SK-N-SH treated with all-trans-retinoic acid at 6 μM for 48 hours (cell line): Measurements from ENCODE around the gene SUCO.

Source experiments
- ATAC-seq: fragments of 200-7000 bp; cut with Tn5 transposase; 3 replicates; pipeline ENCODE4 v1.9.1; 2020; ENCODE audit warnings: mild to moderate bottlenecking, moderate library complexity
- ARNTL ChIP-seq: fragments of 450-650 bp; formaldehyde crosslinking; IDR thresholded peaks from 2 replicates; pipeline ENCODE4 v1.5.0; 2020; ENCODE audit warnings: low read depth, mild to moderate bottlenecking, moderate library complexity, borderline replicate concordance
- BACH2 ChIP-seq: fragments of 250-450 bp; sonication (Bioruptor Pico); IDR thresholded peaks from 2 replicates; pipeline ENCODE4 v1.9.0; 2021; ENCODE audit warnings: mild to moderate bottlenecking, borderline replicate concordance
- CREB5 ChIP-seq: fragments of 250-450 bp; sonication (Bioruptor Pico); IDR thresholded peaks from 2 replicates; pipeline ENCODE4 v1.5.1; 2020; ENCODE audit warnings: low read depth, mild to moderate bottlenecking, moderate library complexity
- ESRRG ChIP-seq: fragments of 250-450 bp; sonication (Bioruptor Pico); IDR thresholded peaks from 2 replicates; pipeline ENCODE4 v1.6.1; 2021; ENCODE audit warnings: mild to moderate bottlenecking
- GLIS3 ChIP-seq: fragments of 250-450 bp; sonication (Bioruptor Pico); IDR thresholded peaks from 2 replicates; pipeline ENCODE4 v1.5.0; 2020; ENCODE audit warnings: mild to moderate bottlenecking, moderate library complexity
- ISL1 ChIP-seq: fragments of 250-450 bp; sonication (Bioruptor Pico); IDR thresholded peaks from 2 replicates; pipeline ENCODE4 v2.1.2; 2022; ENCODE audit warnings: mild to moderate bottlenecking, moderate library complexity
- POU6F1 ChIP-seq: fragments of 250-450 bp; sonication (Bioruptor Pico); IDR thresholded peaks from 2 replicates; pipeline ENCODE4 v1.8.0; 2021; ENCODE audit warnings: low read depth, mild to moderate bottlenecking, moderate library complexity, borderline replicate concordance
- PPARA ChIP-seq: fragments of 250-450 bp; sonication (Bioruptor Pico); IDR thresholded peaks from 2 replicates; pipeline ENCODE4 v1.5.0; 2020; ENCODE audit warnings: mild to moderate bottlenecking, borderline replicate concordance
- RARB ChIP-seq: fragments of 250-450 bp; sonication (Bioruptor Pico); IDR thresholded peaks from 2 replicates; pipeline ENCODE4 v1.8.0; 2021; ENCODE audit warnings: mild to moderate bottlenecking, moderate library complexity
- SNAI2 ChIP-seq: fragments of 250-450 bp; sonication (Bioruptor Pico); IDR thresholded peaks from 2 replicates; pipeline ENCODE4 v1.5.0; 2020; ENCODE audit warnings: mild to moderate bottlenecking, moderate library complexity
- TCF4 ChIP-seq: fragments of 250-450 bp; sonication (Bioruptor Pico); IDR thresholded peaks from 2 replicates; pipeline ENCODE4 v1.8.0; 2021; ENCODE audit warnings: mild to moderate bottlenecking, moderate library complexity, borderline replicate concordance
- TOX ChIP-seq: fragments of 250-450 bp; sonication (Bioruptor Pico); IDR thresholded peaks from 2 replicates; pipeline ENCODE4 v1.8.0; 2021; ENCODE audit warnings: mild to moderate bottlenecking, moderate library complexity, borderline replicate concordance
- ZC3H10 ChIP-seq: fragments of 250-450 bp; sonication (Bioruptor Pico); IDR thresholded peaks from 2 replicates; pipeline ENCODE4 v1.5.1; 2021; ENCODE audit warnings: mild to moderate bottlenecking, moderate library complexity
- ZFP30 ChIP-seq: fragments of 450-650 bp; formaldehyde crosslinking; IDR thresholded peaks from 2 replicates; pipeline ENCODE4 v1.5.0; 2022; ENCODE audit warnings: mild to moderate bottlenecking, moderate library complexity
- ZNF565 ChIP-seq: fragments of 450-650 bp; formaldehyde crosslinking; conservative IDR thresholded peaks from 2 replicates; pipeline ENCODE4 v1.5.0; 2020; ENCODE audit warnings: low read depth, mild to moderate bottlenecking, moderate library complexity
- ZNF70 ChIP-seq: fragments of 450-650 bp; formaldehyde crosslinking; IDR thresholded peaks from 2 replicates; pipeline ENCODE4 v1.5.0; 2020; ENCODE audit warnings: mild to moderate bottlenecking, moderate library complexity
- ZNF8 ChIP-seq: fragments of 450-650 bp; formaldehyde crosslinking; IDR thresholded peaks from 2 replicates; pipeline ENCODE4 v1.5.0; 2020; ENCODE audit warnings: mild to moderate bottlenecking, moderate library complexity
- TF ChIP-seq, protein P1 (sequence below): fragments of 250-450 bp; sonication (Bioruptor Pico); IDR thresholded peaks from 2 replicates; pipeline ENCODE4 v1.5.0; 2020; ENCODE audit warnings: mild to moderate bottlenecking, moderate library complexity
- TF ChIP-seq, protein P2 (sequence below): fragments of 250-450 bp; sonication (Bioruptor Pico); IDR thresholded peaks from 2 replicates; pipeline ENCODE4 v1.5.1; 2021; ENCODE audit warnings: mild to moderate bottlenecking, moderate library complexity
- TF ChIP-seq, protein P3 (sequence below): fragments of 250-450 bp; sonication (Bioruptor Pico); IDR thresholded peaks from 2 replicates; pipeline ENCODE4 v1.8.0; 2020; ENCODE audit warnings: mild to moderate bottlenecking, moderate library complexity, borderline replicate concordance

Gene SUCO

DNA sequence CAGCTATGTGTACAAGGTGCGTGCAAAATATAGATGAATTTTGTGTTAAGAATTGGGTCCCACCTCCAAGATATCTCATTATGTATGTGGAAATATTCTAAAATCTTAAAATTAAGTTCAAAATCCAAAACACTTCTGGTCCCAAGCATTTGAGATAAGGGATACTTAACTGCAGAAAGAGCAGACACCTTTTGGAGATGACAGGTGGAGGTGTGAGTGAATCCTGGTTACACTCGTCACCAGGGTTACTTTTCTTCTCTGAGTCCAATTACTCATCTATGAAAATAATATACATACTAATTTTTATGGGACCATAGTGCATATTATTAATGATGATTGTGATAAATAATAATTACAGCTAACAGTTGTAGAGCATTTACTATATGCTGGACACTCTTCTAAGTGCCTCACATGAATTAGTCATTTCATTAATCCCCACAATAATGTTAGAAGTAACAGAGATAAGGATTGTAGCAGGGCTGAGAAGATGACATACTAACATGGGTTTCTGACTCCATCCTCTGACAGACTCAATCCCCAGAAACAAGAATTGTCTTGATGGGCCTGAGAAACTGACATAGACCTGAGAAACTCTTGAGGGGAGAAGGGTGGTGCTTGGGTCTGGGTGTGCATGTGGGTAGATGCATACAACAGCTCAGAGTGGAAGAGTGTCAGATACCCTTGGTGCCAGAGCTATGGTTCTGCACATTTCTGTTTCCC, 117.7 kb downstream of the SUCO start:
- ATAC-seq, result no peak
- TF ChIP-seq CREB5 (CRISPR knock-in tag), result no peak
- TF ChIP-seq ISL1 (CRISPR knock-in tag), result no peak
- no peak for TF ChIP-seq POU6F1 (CRISPR knock-in tag)
- no peak for TF ChIP-seq RARB (CRISPR knock-in tag)
- TF ChIP-seq, protein P1, sequence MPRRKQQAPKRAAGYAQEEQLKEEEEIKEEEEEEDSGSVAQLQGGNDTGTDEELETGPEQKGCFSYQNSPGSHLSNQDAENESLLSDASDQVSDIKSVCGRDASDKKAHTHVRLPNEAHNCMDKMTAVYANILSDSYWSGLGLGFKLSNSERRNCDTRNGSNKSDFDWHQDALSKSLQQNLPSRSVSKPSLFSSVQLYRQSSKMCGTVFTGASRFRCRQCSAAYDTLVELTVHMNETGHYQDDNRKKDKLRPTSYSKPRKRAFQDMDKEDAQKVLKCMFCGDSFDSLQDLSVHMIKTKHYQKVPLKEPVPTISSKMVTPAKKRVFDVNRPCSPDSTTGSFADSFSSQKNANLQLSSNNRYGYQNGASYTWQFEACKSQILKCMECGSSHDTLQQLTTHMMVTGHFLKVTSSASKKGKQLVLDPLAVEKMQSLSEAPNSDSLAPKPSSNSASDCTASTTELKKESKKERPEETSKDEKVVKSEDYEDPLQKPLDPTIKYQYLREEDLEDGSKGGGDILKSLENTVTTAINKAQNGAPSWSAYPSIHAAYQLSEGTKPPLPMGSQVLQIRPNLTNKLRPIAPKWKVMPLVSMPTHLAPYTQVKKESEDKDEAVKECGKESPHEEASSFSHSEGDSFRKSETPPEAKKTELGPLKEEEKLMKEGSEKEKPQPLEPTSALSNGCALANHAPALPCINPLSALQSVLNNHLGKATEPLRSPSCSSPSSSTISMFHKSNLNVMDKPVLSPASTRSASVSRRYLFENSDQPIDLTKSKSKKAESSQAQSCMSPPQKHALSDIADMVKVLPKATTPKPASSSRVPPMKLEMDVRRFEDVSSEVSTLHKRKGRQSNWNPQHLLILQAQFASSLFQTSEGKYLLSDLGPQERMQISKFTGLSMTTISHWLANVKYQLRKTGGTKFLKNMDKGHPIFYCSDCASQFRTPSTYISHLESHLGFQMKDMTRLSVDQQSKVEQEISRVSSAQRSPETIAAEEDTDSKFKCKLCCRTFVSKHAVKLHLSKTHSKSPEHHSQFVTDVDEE (CRISPR knock-in tag), result no peak
- TF ChIP-seq ZC3H10 (CRISPR knock-in tag), result no peak
- TF ChIP-seq SNAI2 (CRISPR knock-in tag), result no peak
- no peak for TF ChIP-seq ZNF70 (CRISPR knock-in tag)
- no peak for TF ChIP-seq BACH2 (CRISPR knock-in tag)
- TF ChIP-seq ZNF565 (CRISPR knock-in tag), result no peak
- no peak for TF ChIP-seq TCF4 (CRISPR knock-in tag)
- TF ChIP-seq TOX (CRISPR knock-in tag), result no peak
- no peak for TF ChIP-seq PPARA (CRISPR knock-in tag)
- TF ChIP-seq ESRRG, result no peak
- no peak for TF ChIP-seq ARNTL
- TF ChIP-seq ZNF8 (CRISPR knock-in tag), result no peak
- TF ChIP-seq ZFP30, result no peak
- TF ChIP-seq, protein P2, sequence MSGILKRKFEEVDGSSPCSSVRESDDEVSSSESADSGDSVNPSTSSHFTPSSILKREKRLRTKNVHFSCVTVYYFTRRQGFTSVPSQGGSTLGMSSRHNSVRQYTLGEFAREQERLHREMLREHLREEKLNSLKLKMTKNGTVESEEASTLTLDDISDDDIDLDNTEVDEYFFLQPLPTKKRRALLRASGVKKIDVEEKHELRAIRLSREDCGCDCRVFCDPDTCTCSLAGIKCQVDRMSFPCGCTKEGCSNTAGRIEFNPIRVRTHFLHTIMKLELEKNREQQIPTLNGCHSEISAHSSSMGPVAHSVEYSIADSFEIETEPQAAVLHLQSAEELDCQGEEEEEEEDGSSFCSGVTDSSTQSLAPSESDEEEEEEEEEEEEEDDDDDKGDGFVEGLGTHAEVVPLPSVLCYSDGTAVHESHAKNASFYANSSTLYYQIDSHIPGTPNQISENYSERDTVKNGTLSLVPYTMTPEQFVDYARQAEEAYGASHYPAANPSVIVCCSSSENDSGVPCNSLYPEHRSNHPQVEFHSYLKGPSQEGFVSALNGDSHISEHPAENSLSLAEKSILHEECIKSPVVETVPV (CRISPR knock-in tag), result no peak

- ATAC-seq, result peak; percentile 45
- TF ChIP-seq, protein P2 (CRISPR knock-in tag), result no peak
- TF ChIP-seq ZNF8 (CRISPR knock-in tag) (no peak), GLIS3 (no peak), ZNF70 (CRISPR knock-in tag) (no peak), POU6F1 (CRISPR knock-in tag) (no peak), CREB5 (CRISPR knock-in tag) (no peak), BACH2 (CRISPR knock-in tag) (no peak), ZC3H10 (CRISPR knock-in tag) (no peak), TCF4 (CRISPR knock-in tag) (no peak), RARB (CRISPR knock-in tag) (no peak)
- TF ChIP-seq, protein P1 (CRISPR knock-in tag), result no peak
- TF ChIP-seq, protein P3, sequence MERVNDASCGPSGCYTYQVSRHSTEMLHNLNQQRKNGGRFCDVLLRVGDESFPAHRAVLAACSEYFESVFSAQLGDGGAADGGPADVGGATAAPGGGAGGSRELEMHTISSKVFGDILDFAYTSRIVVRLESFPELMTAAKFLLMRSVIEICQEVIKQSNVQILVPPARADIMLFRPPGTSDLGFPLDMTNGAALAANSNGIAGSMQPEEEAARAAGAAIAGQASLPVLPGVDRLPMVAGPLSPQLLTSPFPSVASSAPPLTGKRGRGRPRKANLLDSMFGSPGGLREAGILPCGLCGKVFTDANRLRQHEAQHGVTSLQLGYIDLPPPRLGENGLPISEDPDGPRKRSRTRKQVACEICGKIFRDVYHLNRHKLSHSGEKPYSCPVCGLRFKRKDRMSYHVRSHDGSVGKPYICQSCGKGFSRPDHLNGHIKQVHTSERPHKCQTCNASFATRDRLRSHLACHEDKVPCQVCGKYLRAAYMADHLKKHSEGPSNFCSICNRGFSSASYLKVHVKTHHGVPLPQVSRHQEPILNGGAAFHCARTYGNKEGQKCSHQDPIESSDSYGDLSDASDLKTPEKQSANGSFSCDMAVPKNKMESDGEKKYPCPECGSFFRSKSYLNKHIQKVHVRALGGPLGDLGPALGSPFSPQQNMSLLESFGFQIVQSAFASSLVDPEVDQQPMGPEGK, result no peak
These were observed 120.2 kb downstream of the SUCO start for GRCh38 chr1:172653015-172653709.
